CD14-positive monocyte (primary cell): ENCODE measurements around the gene MACROD2. TPM values are rescaled to one million over a fixed set of nuclear protein-coding genes. Genes with fewer than 3 reads are reported as not detected.

ENCODE experiments used
- DNase-seq, 3 donors: peaks; one replicate each; pipeline ENCODE4 v3.0.0-alpha.2; 2011 to 2022
- H2AFZ ChIP-seq: 2 replicates; pipeline ENCODE4 v1.6.0; 2012; ENCODE audit warnings: mild to moderate bottlenecking, low read depth, low read length, inconsistent platforms; ENCODE audit not compliant: insufficient read depth, poor library complexity, severe bottlenecking
- H3K27ac ChIP-seq, 2 donors: 1 replicate in 1 of 2; 2 replicates in 1 of 2; pipeline ENCODE4 v1.5.1; 2012 to 2013; ENCODE audit warnings: low read length in 2 of 2, control low read depth in 1 of 2, inconsistent platforms in 1 of 2, low read depth in 1 of 2, mild to moderate bottlenecking in 1 of 2
- H3K27me3 ChIP-seq, 2 donors: one replicate each; pipeline versions ENCODE4 v1.6.0 to v1.6.1; 2011 to 2013; ENCODE audit warnings: low read length in 2 of 2; ENCODE audit not compliant: control insufficient read depth in 2 of 2, insufficient read depth in 2 of 2
- H3K36me3 ChIP-seq, 2 donors: replicated peaks in 1 of 2; 1 replicate in 1 of 2; 2 replicates in 1 of 2; pipeline versions ENCODE4 v1.5.1 to v1.6.1; 2012 to 2013; ENCODE audit warnings: low read length in 2 of 2, control low read depth in 1 of 2, inconsistent platforms in 1 of 2, mild to moderate bottlenecking in 1 of 2; ENCODE audit not compliant: insufficient read depth in 2 of 2, control insufficient read depth in 1 of 2
- H3K4me1 ChIP-seq, 2 donors: 1 replicate in 1 of 2; 2 replicates in 1 of 2; pipeline versions ENCODE4 v1.5.1 to v1.6.1; 2012 to 2013; ENCODE audit warnings: low read length in 2 of 2, control low read depth in 1 of 2, inconsistent platforms in 1 of 2, mild to moderate bottlenecking in 1 of 2, moderate library complexity in 1 of 2; ENCODE audit not compliant: insufficient read depth in 2 of 2, control insufficient read depth in 1 of 2
- H3K4me2 ChIP-seq: replicated peaks from 2 replicates; pipeline ENCODE3; 2012; ENCODE audit warnings: low read length, moderate library complexity, mild to moderate bottlenecking; ENCODE audit not compliant: poor library complexity, severe bottlenecking; ENCODE audit errors: extremely low read depth
- H3K4me3 ChIP-seq, 3 experiments: fragments of 200-600 bp in 1 of 3; sonication (generic) in 1 of 3; replicated peaks in 1 of 3; 1 replicate in 2 of 3; 2 replicates in 1 of 3; pipeline ENCODE4 v1.5.1; 2011 to 2013; ENCODE audit warnings: low read length in 3 of 3, mild to moderate bottlenecking in 3 of 3, control low read depth in 2 of 3, low read depth in 2 of 3, inconsistent platforms in 1 of 3, moderate library complexity in 1 of 3
- H3K79me2 ChIP-seq: 2 replicates; pipeline ENCODE4 v1.6.0; 2012; ENCODE audit warnings: mild to moderate bottlenecking, control low read depth, inconsistent platforms, low read length, moderate library complexity; ENCODE audit not compliant: insufficient read depth
- H3K9ac ChIP-seq: 2 replicates; pipeline ENCODE4 v1.6.0; 2017; ENCODE audit warnings: low read length, mild to moderate bottlenecking; ENCODE audit not compliant: insufficient read depth, poor library complexity, severe bottlenecking
- H3K9me3 ChIP-seq, 2 donors: replicated peaks in 1 of 2; 1 replicate in 1 of 2; 2 replicates in 1 of 2; pipeline versions ENCODE4 v1.5.1 to v1.6.1; 2012 to 2013; ENCODE audit warnings: low read length in 2 of 2, control low read depth in 1 of 2; ENCODE audit not compliant: control insufficient read depth in 1 of 2, insufficient read depth in 1 of 2
- H4K20me1 ChIP-seq: 2 replicates; pipeline ENCODE4 v1.6.0; 2012; ENCODE audit warnings: mild to moderate bottlenecking, low read length, control low read depth, moderate library complexity; ENCODE audit not compliant: insufficient read depth
- H3K27ac Mint-ChIP-seq, 7 donors: one replicate each; pipeline ENCODE4 v1.8.0; 2020; ENCODE audit warnings: mild to moderate bottlenecking in 7 of 7, mixed read lengths in 7 of 7, moderate library complexity in 6 of 7, inconsistent platforms in 2 of 7
- H3K27me3 Mint-ChIP-seq, 3 donors: one replicate each; pipeline ENCODE4 v1.8.0; 2021 to 2022; ENCODE audit warnings: low read depth in 3 of 3, mild to moderate bottlenecking in 3 of 3, mixed read lengths in 3 of 3, moderate library complexity in 3 of 3, inconsistent platforms in 1 of 3
- H3K36me3 Mint-ChIP-seq, 2 donors: one replicate each; pipeline ENCODE4 v1.8.0; 2020; ENCODE audit warnings: mixed read lengths in 2 of 2, inconsistent platforms in 1 of 2, mild to moderate bottlenecking in 1 of 2
- H3K4me1 Mint-ChIP-seq: one replicate; pipeline ENCODE4 v1.8.0; 2020; ENCODE audit warnings: mild to moderate bottlenecking, mixed read lengths
- H3K4me3 Mint-ChIP-seq, 2 donors: one replicate each; pipeline ENCODE4 v1.8.0; 2020; ENCODE audit warnings: mild to moderate bottlenecking in 2 of 2, mixed read lengths in 2 of 2, moderate library complexity in 1 of 2
- H3K9me3 Mint-ChIP-seq, 7 donors: one replicate each; pipeline ENCODE4 v1.8.0; 2020 to 2022; ENCODE audit warnings: mixed read lengths in 7 of 7, mild to moderate bottlenecking in 6 of 7, moderate library complexity in 6 of 7, inconsistent platforms in 2 of 7
- CTCF ChIP-seq: fragments of 200-600 bp; IDR thresholded peaks from one replicate; pipeline ENCODE4 v1.8.0; 2022; ENCODE audit warnings: antibody characterized with exemption, mild to moderate bottlenecking
- WGBS: methylation state at CpG from one replicate; pipeline ENCODE4 v1.1.5; 2013; ENCODE audit warnings: missing lambda C conversion rate; ENCODE audit not compliant: insufficient coverage; 5-methylcytosine and 5-hydroxymethylcytosine counted together
- intact Hi-C, 2 donors: fragments of 100-400 bp; cut with micrococcal nuclease; formaldehyde crosslinking; loops; one replicate each; pipeline versions ENCODE4 v1.15.0 to v1.15.1; 2023
- polyA plus RNA-seq, 3 donors: library from polyadenylated mRNA; depleted of rRNA in 1 of 3; unstranded in 2 of 3; stranded (reverse) in 1 of 3; fragments of 300-500 nt in 2 of 3; fragments of >200 nt in 1 of 3; fragmentation: Illumina TruSeq in 2 of 3; gene quantifications; 1 replicate in 2 of 3; 2 replicates in 1 of 3; pipeline ENCODE4 v1.2.3, GENCODE V29; 2012 to 2021

Gene MACROD2
- polyA plus RNA-seq, 3 donors, result 0.23 TPM; not detected in 2

DNA sequence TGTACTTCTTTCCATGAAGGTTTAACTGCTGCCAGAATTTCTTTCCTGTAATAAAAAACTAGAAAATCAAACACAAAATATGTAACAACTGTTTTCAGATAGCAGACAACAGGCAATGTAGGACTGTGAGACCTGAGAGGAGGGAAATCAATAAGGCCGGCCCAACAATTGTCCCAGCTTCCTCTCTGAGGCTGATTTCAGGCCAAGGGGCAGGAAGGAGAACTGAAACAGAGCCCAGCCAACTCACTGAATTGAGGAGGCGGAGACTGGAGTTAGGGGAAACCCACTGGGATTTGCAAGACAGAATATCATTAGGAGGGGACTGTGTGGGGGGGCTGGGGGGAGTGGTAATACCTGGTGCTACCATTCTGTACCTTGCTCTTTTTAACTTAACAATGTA, 299.9 kb downstream of the MACROD2 start:
- no peaks in the 10 kb centered on the region for H3K9me3 ChIP-seq
- Mint-ChIP-seq H3K27ac (no peak overlapping the region), H3K9me3 (peaks cover 0 to 9% (median 4%) of the 10 kb centered on the region in 7 donors), H3K4me3 (no peak overlapping the region), H3K36me3 (no peaks in the 10 kb centered on the region), H3K27me3 (no peaks in the 10 kb centered on the region), H3K4me1 (no peaks in the 10 kb centered on the region)
- intact Hi-C loops, result no loop called here
- no peak for TF ChIP-seq CTCF
- H2AFZ ChIP-seq, result no peak overlapping the region
- H3K27me3 ChIP-seq, result no peaks in the 10 kb centered on the region
- no peaks in the 10 kb centered on the region for H4K20me1 ChIP-seq
- H3K36me3 ChIP-seq, result no peaks in the 10 kb centered on the region
- no peak overlapping the region for H3K4me2 ChIP-seq
- no CpG with 5 or more reads among the region's 2 CpGs for WGBS
- no peak overlapping the region for H3K9ac ChIP-seq
- H3K4me3 ChIP-seq, result no peak overlapping the region
- H3K79me2 ChIP-seq, result no peaks in the 10 kb centered on the region
- DNase-seq, result no peak
- H3K4me1 ChIP-seq, result no peaks in the 10 kb centered on the region
- H3K27ac ChIP-seq, result no peak overlapping the region

GRCh38 chr20:14295770-14296309, 300.5 kb downstream of the MACROD2 start:
- no peak overlapping the region for H3K27ac Mint-ChIP-seq

More at GRCh38 chr20:14295770-14296309, 300.5 kb downstream of the MACROD2 start:
- no peak overlapping the region for H3K4me3 ChIP-seq
- TF ChIP-seq CTCF, result no peak
- H2AFZ ChIP-seq, result no peak overlapping the region
- peaks cover 0 to 8% (median 3%) of the 10 kb centered on the region in 7 donors for H3K9me3 Mint-ChIP-seq
- no peaks in the 10 kb centered on the region for H3K79me2 ChIP-seq
- H3K27ac ChIP-seq, result no peak overlapping the region
- H4K20me1 ChIP-seq, result no peaks in the 10 kb centered on the region
- H3K27me3 ChIP-seq, result no peaks in the 10 kb centered on the region
- H3K36me3 ChIP-seq, result no peaks in the 10 kb centered on the region
- H3K4me2 ChIP-seq, result no peak overlapping the region
- H3K9me3 ChIP-seq, result no peaks in the 10 kb centered on the region
- H3K4me3 Mint-ChIP-seq, result no peak overlapping the region
- no CpG with 5 or more reads among the region's 3 CpGs for WGBS
- no peaks in the 10 kb centered on the region for H3K4me1 ChIP-seq
- no peak overlapping the region for H3K9ac ChIP-seq
- intact Hi-C loops, result no loop called here
- no peaks in the 10 kb centered on the region for H3K36me3 Mint-ChIP-seq
- H3K4me1 Mint-ChIP-seq, result no peaks in the 10 kb centered on the region
- no peak for DNase-seq
- H3K27me3 Mint-ChIP-seq, result no peaks in the 10 kb centered on the region
